Non-pigmented ciliary epithelial cell (primary cell): ENCODE results near the gene SLC4A8.

Experiments used
- DNase-seq: peaks from one replicate; pipeline ENCODE4 v3.0.0-alpha.2; 2010; ENCODE audit warnings: low read depth

SLC4A8 gene

GRCh38 chr12:51528852-51529650 is 104.4 kb downstream of the SLC4A8 start:
- no peak for DNase-seq

GRCh38 chr12:51529651-51529970 is 105.0 kb downstream of the SLC4A8 start:
- no peak for DNase-seq

GRCh38 chr12:51530208-51530607 is 105.6 kb downstream of the SLC4A8 start:
- no peak for DNase-seq

- no peak for DNase-seq
Observed at GRCh38 chr12:51531284-51531977, 106.8 kb downstream of the SLC4A8 start.

- peak; percentile 47 for DNase-seq
Observed at GRCh38 chr12:51531978-51532497, 107.4 kb downstream of the SLC4A8 start.

DNA sequence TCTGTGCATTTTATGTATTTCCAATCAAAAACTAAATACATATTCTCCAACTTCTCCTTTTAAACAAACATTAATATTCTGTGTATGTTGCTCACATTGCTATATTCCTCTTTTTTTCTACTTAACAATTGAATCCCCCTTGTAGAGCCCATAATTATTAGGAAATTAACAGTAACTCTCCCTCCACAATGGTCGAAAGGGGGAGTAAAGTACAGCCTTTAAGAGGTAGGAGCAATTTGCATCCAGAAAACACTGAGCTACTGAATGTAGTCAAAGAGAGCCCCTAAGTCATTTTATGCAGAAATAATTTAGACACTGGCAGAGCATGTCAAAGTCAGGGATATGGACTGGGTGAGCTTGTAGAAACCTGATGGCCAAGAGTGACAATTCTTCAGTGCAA is 109.2 kb downstream of the SLC4A8 start:
- DNase-seq: no peak

GRCh38 chr12:51534216-51535074 is 109.8 kb downstream of the SLC4A8 start:
- no peak for DNase-seq

- no peak for DNase-seq
Observed at GRCh38 chr12:51536159-51536558, 111.5 kb downstream of the SLC4A8 start.

DNA sequence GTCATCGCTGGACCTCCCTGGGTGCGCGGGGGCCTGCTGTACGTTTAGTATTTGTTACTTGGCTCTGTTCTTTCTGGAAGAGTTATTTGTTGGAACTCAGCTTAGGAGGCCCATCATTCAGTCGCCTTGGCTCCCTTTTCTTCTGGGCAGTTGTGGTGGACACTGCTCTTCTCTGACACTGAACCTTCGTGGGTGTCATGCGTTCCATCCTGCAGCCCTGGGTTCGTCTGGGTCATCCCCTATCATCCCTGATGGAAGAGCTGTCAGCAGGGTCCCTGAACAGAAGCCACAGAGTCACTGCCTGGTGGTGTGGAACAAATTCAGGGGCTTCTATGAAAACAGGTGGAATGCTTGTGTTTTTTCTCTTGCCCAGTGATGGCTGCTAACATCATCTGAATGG is 113.5 kb downstream of the SLC4A8 start:
- no peak for DNase-seq

- no peak for DNase-seq
Observed at GRCh38 chr12:51538599-51538998, 114.0 kb downstream of the SLC4A8 start.

GRCh38 chr12:51540996-51541395 is 116.4 kb downstream of the SLC4A8 start:
- no peak for DNase-seq

DNA sequence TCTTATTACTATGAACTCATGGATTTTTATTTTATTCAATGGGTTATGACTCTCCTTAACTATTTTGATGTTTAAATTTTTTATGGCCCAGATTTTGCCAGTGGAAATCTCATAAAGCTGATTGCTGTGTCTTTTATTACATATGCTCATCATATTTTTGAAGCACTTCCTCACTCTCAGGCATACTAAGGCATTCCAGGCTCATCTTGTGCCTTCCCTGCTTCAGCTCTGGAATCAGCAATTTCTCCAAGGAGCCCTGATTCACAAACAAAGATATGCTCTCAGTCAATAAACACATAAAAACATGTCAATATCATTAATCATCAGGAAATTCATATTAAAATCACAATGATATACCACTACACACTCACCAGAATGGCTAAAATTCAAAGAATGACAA is 121.5 kb downstream of the SLC4A8 start:
- no peak for DNase-seq

DNA sequence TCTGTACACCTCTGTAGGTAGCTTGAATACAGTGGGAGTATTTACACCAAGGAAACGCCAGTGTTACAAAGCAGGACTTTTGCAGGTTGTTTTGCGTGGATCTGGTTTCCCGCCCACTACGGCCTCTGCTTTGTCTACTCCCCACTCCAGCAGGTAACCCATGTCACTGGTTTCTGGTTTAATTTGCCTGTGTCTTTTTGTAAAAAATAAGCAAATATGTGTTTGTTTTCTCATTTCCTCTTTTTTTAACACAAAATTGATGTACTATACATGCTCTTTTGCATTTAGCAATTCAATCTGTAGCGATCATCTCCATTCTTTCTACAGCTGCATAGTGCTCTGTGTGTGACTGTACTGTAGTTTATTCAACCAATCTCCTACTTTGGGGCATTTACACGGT is 123.0 kb downstream of the SLC4A8 start:
- DNase-seq: no peak

DNA sequence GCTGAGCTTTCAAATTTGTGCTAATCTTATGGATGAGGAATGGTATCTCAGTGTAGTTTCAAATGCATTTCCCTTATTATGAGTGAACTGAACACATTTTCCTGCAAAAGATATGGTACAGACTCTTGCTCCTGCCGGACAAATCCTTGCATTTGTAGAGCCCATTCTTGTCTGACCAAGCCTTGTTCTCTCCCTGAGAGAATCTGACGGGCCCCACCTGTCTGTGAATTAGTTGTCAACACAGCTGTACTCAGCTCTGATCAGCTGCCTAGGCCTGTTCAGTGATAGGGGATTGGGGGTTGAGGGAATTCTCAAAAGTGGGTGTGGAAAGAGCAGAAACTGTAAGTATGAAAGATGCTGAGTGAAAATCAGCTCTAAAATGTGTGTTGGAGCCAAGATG is 123.6 kb downstream of the SLC4A8 start:
- DNase-seq: no peak

- no peak for DNase-seq
Observed at GRCh38 chr12:51549637-51550036, 125.0 kb downstream of the SLC4A8 start.
